GM23248 (cell line): ENCODE data around the gene ANTXR2.

Experiments used
- EZH2 ChIP-seq: fragments of 200-600 bp; sonication (generic); IDR thresholded peaks from 2 replicates; pipeline ENCODE4 v1.6.1; 2018; ENCODE audit warnings: antibody characterized with exemption, mild to moderate bottlenecking; ENCODE audit not compliant: insufficient read depth, poor library complexity, severe bottlenecking
- EZH2phosphoT487 ChIP-seq: fragments of 200-600 bp; sonication (generic); IDR thresholded peaks from 2 replicates; pipeline ENCODE4 v1.6.1; 2018; ENCODE audit warnings: antibody characterized with exemption, moderate library complexity, mild to moderate bottlenecking, low read depth; ENCODE audit not compliant: insufficient read depth

DNA sequence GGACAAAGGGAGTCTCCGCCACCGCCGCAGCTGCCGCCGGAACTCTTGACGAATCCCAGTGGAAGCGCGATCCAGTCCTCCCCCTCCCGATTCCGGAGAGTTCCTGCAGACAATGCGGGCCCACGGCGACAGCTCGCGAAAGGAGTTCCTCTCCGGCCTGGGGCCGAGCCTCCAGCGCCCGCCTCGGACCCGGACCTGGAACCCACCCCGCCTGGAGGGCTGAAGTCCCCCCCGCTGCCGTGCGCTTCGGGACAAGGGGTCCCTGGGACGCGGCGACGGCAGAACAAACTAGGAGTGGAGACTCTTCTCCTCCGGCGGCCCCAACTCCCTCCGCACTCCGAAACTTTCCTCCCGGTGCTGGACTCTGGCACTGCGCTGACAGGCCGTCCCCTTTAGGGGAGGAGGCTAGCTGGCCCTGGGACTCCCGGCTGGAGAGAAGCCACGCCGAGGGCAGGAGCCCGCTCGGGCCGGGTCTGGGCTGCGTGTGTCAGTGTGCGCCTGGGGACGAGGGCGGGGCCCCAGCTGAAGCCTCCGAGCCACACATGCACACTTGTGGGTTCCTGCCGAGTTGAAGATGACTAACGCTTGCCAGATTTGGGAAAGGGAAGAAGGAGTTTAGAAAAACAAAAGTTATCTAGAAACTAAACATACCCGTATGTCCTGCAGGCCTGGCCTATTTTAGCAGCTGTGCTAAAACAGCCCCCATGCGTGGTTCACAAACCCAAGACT is at the start of gene ANTXR2:
- TF ChIP-seq EZH2phosphoT487 (no peak), EZH2 (no peak)
